MCF 10A (cell line): Measurements from ENCODE around the gene NOM1. TPM values are rescaled to one million over a fixed set of nuclear protein-coding genes. Genes with fewer than 3 reads are reported as not detected.

Experiments
- BruUV-seq: library from RNA; stranded (reverse); fragments of 400-500 nt; replicated peaks from 2 replicates; lab custom pipeline; 2021; lab: Mats Ljungman, UMichigan
- CTCF ChIA-PET: fragments of 300-600 bp; sonication (Branson Sonifier 250); formaldehyde crosslinking; extraction: SDS; loops from one replicate; lab custom pipeline; 2021; ENCODE audit warnings: antibody characterized with exemption, inconsistent platforms; lab: Yijun Ruan, JAX
- POLR2A ChIA-PET: fragments of 300-600, 350-650 bp; sonication (Branson Sonifier 250); formaldehyde crosslinking; extraction: SDS; loops from one replicate; lab custom pipeline; 2020; ENCODE audit warnings: antibody characterized with exemption, inconsistent platforms; lab: Yijun Ruan, JAX
- DNase-seq: peaks from one replicate; pipeline ENCODE4 v3.0.0-alpha.2; 2018; ENCODE audit not compliant: unreplicated experiment
- H3K27ac Mint-ChIP-seq: one replicate; pipeline ENCODE4 v1.8.0; 2022; ENCODE audit warnings: mild to moderate bottlenecking, low read depth, mixed read lengths; ENCODE audit not compliant: unreplicated experiment
- H3K27me3 Mint-ChIP-seq: one replicate; pipeline ENCODE4 v1.8.0; 2022; ENCODE audit warnings: mixed read lengths; ENCODE audit not compliant: insufficient read depth, unreplicated experiment
- H3K36me3 Mint-ChIP-seq: one replicate; pipeline ENCODE4 v1.8.0; 2022; ENCODE audit warnings: mild to moderate bottlenecking, moderate library complexity, mixed read lengths; ENCODE audit not compliant: insufficient read depth, unreplicated experiment
- H3K4me1 Mint-ChIP-seq: one replicate; pipeline ENCODE4 v1.8.0; 2022; ENCODE audit warnings: mixed read lengths; ENCODE audit not compliant: insufficient read depth, unreplicated experiment
- H3K4me3 Mint-ChIP-seq: one replicate; pipeline ENCODE4 v1.8.0; 2022; ENCODE audit warnings: mild to moderate bottlenecking, moderate library complexity, mixed read lengths; ENCODE audit not compliant: unreplicated experiment
- H3K9me3 Mint-ChIP-seq: one replicate; pipeline ENCODE4 v1.8.0; 2022; ENCODE audit warnings: mixed read lengths; ENCODE audit not compliant: unreplicated experiment
- CTCF ChIP-seq: fragments of 200-600 bp; IDR thresholded peaks from one replicate; pipeline ENCODE4 v1.8.0; 2022; ENCODE audit warnings: antibody characterized with exemption, mild to moderate bottlenecking; ENCODE audit not compliant: unreplicated experiment
- intact Hi-C: fragments of 100-400 bp; cut with micrococcal nuclease; formaldehyde crosslinking; loops from 2 replicates; pipeline ENCODE4 v1.14.1; 2022
- total RNA-seq: library from RNA; stranded (reverse); gene quantifications from 2 replicates; pipeline ENCODE4 v1.2.3, GENCODE V29; 2022

NOM1 gene
- total RNA-seq, 1 experiment from 2014 or later = 34.1 TPM

- intact Hi-C loops = no loop called here
- H3K4me1 Mint-ChIP-seq = peaks cover 6% of the 10 kb centered on the region
- H3K4me3 Mint-ChIP-seq = peak overlapping the region; percentile 57
- no TSS peak for BruUV-seq
- no peak for TF ChIP-seq CTCF
- DNase-seq = no peak
- H3K27me3 Mint-ChIP-seq = no peaks in the 10 kb centered on the region
- ChIA-PET CTCF (interaction anchor here (0.5 to 0.7 kb wide), 2 partner anchors 524 to 1892 kb away, joined by 3 read pairs; no protein-coding TSS in a partner anchor), POLR2A (interaction anchor here (1.0 to 1.3 kb wide), 3 partner anchors 11 to 137 kb away, joined by 3 to 4 read pairs (median 4); partner anchors contain the start of gene MNX1)
- peaks cover 5% of the 10 kb centered on the region for H3K36me3 Mint-ChIP-seq
- H3K9me3 Mint-ChIP-seq = no peaks in the 10 kb centered on the region
- H3K27ac Mint-ChIP-seq = peak overlapping the region; percentile 42
These were observed 49.8 kb downstream of the NOM1 start for GRCh38 chr7:156998988-156999957.

DNA sequence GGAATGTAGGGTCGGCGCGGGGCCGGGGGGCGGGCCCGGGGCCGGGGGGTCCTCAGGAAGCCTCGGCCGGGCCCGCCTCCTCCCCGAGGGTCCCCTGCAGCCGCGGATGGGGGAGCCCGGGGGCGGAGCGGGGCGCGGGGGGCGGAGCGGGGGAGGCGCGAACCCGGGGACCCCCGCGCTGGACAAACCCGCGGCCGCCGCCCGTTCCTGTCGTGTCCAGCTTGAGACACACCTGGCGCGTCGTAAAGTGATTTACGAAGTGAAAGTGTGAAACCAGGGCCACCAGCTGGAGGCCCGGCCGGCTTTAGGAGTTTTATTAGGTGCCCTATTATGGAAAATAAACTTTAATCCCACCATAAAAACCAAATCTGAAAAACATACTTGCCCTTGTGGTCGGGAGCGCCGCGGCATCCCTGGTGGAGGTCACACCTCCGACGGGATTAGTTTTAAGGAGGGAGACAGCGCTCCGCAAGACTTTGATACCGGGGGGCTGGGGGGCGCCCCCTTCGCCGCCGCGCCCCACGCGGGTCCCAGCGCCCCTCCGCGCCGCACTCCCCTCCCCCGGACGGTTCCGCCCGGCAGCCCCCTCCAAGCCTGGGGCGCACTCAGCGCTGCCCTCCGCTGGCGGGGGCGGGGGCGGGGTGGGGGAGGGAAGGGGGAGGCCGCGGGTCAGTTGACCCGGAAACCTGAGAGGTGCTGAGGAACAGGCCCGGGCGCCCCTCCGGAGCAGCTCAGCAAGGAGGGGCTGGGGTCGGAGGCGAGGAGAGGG is 50.6 kb downstream of the NOM1 start:
- H3K36me3 Mint-ChIP-seq = peaks cover 5% of the 10 kb centered on the region
- TF ChIP-seq CTCF = no peak
- no peaks in the 10 kb centered on the region for H3K27me3 Mint-ChIP-seq
- peaks cover 6% of the 10 kb centered on the region for H3K4me1 Mint-ChIP-seq
- ChIA-PET CTCF (interaction anchor here (0.6 to 0.7 kb wide), 4 partner anchors 204 to 1893 kb away, joined by 3 to 5 read pairs (median 3); no protein-coding TSS in a partner anchor), POLR2A (interaction anchor here (1.0 to 1.2 kb wide), 2 partner anchors 10 to 136 kb away, joined by 4 read pairs; partner anchors contain the start of gene MNX1)
- peak; percentile 22 for DNase-seq
- H3K4me3 Mint-ChIP-seq = peak overlapping the region; percentile 57
- intact Hi-C loops = no loop called here
- H3K27ac Mint-ChIP-seq = peak overlapping the region; percentile 42
- no TSS peak for BruUV-seq
- H3K9me3 Mint-ChIP-seq = no peaks in the 10 kb centered on the region

DNA sequence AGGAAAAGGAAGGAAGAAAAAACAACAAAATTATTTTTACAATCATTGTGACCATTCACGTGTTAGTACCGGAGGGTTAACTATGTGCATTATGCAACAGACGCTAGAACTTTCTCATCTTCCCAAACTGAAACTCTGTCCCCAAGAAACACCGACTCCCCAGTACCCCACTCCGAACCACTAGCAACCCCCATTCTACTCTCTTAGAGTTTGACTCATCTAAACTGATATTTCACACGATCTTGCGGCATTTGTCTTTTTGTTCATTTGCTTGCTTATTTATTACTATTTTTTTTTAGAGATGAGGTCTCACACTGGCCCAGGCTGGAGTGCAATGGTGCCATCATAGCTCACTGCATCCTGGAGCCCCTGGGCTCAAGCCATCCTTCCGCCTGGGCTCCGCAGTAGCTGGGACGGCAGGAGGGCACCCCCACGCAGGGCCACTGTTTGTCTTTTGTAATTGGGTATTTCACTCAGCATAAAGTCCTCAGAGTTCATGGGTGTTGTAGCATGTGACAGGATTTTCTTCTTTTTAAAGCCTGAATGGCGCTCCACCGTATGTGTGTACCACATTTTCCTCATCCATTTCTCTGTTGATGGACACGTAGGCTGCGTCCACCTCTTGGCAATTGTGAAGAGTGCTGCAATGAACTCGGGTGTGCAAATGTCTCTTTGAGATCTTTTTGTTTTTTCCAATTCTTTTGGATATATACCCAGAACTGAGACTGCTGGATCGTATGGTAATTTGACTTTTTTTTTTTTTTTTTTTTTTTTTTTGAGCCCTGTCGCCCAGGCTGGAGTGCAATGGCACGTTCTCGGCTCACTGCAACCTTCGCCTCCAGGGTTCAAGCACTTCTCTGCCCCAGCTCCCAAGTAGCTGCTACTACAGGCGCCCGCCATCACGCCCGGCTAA is 51.5 kb downstream of the NOM1 start:
- H3K27me3 Mint-ChIP-seq = no peaks in the 10 kb centered on the region
- POLR2A ChIA-PET = interaction anchor here (1.2 kb wide), 1 partner anchor 135 kb away, joined by 4 read pairs; no protein-coding TSS in a partner anchor
- peak overlapping the region; percentile 57 for H3K4me3 Mint-ChIP-seq
- peak; percentile 8 for DNase-seq
- intact Hi-C loops = no loop called here
- H3K36me3 Mint-ChIP-seq = peaks cover 5% of the 10 kb centered on the region
- no peak for TF ChIP-seq CTCF
- BruUV-seq = no TSS peak
- CTCF ChIA-PET = interaction anchor here (0.6 to 0.7 kb wide), 3 partner anchors 205 to 360 kb away, joined by 3 to 5 read pairs (median 3); no protein-coding TSS in a partner anchor
- no peak overlapping the region for H3K27ac Mint-ChIP-seq
- H3K4me1 Mint-ChIP-seq = peaks cover 6% of the 10 kb centered on the region
- no peaks in the 10 kb centered on the region for H3K9me3 Mint-ChIP-seq
